ENCODE results near the gene ZBTB46.

DNA sequence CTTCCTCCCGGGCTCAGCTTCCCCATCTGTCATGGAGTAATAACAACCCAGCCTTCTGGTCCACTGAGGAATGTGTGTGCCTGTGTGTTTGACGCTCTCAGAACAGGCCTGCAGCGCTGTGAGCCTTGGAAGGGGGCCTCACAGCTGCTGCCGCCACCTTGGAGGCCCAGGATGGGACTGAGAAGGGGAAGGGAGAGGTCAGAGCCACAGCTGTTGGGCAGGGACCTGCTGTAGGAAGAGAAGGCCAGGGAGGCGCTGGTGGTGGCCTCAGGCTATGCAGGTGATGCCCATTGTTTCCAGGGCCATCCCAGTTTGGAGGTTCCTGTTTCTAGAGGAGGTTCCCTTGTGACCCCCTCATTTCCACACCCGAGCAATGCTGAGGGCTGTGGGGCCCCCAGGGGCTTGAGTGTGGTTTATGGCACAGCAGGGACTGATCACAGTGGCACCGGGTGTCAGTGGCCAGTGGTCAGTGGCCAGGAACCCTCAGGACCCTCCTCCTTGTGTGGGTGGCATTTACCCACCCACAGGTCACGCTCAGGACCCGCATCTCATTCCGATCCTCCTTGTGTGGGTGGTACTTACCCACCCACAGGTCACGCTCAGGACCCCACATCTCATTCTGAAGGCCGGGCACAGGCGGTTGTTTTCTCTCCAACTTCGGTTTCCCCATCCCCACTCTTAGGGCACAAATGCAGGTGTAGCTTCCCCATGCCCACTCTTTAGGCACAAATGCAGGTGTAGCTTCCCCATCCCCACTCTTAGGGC lies 48.0 kb upstream of the ZBTB46 start:
- TF ChIP-seq CTCF (conservative IDR thresholded peaks at IDR 0.05; ENCODE audit: low read length) = no peak
- TF ChIP-seq EZH2phosphoT487 (IDR thresholded peaks at IDR 0.05; ENCODE audit: borderline replicate concordance) = no peak
